GM21717 (cell line): ENCODE results near the gene ZNF433.
A peak's percentile ranks its signal among the peaks of the same experiment; 100 is the strongest.
"Not testable (repeated sequence)": the region's sequence is repeated elsewhere in the genome, so short reads cannot be mapped to it uniquely, and the experiment has no call there.

Source experiments
- ATAC-seq: cut with Tn5 transposase; IDR thresholded peaks from one replicate; pipeline ENCODE4 v1.9.1; 2021; ENCODE audit warnings: mild to moderate bottlenecking, moderate library complexity; ENCODE audit not compliant: unreplicated experiment

The ZNF433 gene

GRCh38 chr19:11991921-11992320, 43.6 kb downstream of the ZNF433 start:
- ATAC-seq = not testable (repeated sequence)

GRCh38 chr19:11989112-11989456, 46.4 kb downstream of the ZNF433 start:
- no peak for ATAC-seq

GRCh38 chr19:11987405-11988281, 47.8 kb downstream of the ZNF433 start:
- ATAC-seq = peak; percentile 79

GRCh38 chr19:11986754-11987153, 48.7 kb downstream of the ZNF433 start:
- ATAC-seq = no peak

GRCh38 chr19:11984986-11985385, 50.5 kb downstream of the ZNF433 start:
- ATAC-seq = no peak

GRCh38 chr19:11982526-11982925, 53.0 kb downstream of the ZNF433 start:
- ATAC-seq = no peak

- ATAC-seq = no peak
Measured at GRCh38 chr19:11979527-11979926, 56.0 kb downstream of the ZNF433 start.

GRCh38 chr19:11978492-11979100, 56.9 kb downstream of the ZNF433 start:
- ATAC-seq = no peak

- no peak for ATAC-seq
Measured at GRCh38 chr19:11973019-11973810, 62.3 kb downstream of the ZNF433 start.

- no peak for ATAC-seq
Measured at GRCh38 chr19:11971041-11971440, 64.4 kb downstream of the ZNF433 start.

- no peak for ATAC-seq
Measured at GRCh38 chr19:11970174-11970573, 65.3 kb downstream of the ZNF433 start.

GRCh38 chr19:11964858-11965645, 70.4 kb downstream of the ZNF433 start, which contains the start of gene ZNF763:
Gene ZNF763 (plus strand): TSS chr19:11965040. CDS start chr19:11965209, 169 bp downstream.
- ATAC-seq = peak; percentile 76
